ENCODE results near the gene PLSCR4.

DNA sequence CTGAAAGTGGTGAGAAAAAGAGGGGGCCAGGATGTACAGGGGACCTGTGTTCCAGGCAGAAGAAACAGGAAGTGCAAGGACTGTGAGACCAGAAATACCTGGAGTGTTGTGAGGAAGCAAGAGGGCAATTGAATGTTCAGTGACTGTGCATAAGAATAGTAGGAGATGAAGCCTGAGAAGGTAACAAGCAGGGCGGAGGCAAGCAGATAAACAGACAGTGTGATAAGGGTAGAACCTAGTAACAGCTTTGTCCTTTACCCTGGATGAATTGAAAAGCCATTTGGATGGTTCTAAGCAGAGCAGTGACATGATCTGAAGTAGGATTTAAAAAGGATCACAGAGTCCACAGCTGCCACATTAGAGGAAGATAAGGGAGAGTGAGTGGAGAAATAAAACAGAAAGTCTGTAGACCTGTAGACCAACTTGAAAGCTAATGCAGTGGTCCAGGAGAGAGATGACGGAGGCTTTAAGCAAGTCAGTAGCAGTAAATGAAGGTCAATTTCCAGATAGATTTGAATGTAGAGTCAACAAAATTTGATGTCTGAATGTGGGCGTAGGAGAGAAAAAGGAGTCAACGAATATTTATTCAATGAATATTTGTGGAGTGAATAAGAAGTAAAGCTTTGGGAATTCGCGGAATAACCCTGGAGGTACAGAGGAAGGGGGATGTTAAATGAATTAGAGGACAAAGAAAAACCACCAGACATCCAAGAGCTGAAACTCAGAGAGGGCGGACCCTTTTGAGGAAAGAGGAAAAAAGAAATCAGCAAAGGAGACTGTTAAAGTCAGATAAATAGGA, 85.7 kb downstream of the PLSCR4 start:
- TF ChIP-seq, protein P1, sequence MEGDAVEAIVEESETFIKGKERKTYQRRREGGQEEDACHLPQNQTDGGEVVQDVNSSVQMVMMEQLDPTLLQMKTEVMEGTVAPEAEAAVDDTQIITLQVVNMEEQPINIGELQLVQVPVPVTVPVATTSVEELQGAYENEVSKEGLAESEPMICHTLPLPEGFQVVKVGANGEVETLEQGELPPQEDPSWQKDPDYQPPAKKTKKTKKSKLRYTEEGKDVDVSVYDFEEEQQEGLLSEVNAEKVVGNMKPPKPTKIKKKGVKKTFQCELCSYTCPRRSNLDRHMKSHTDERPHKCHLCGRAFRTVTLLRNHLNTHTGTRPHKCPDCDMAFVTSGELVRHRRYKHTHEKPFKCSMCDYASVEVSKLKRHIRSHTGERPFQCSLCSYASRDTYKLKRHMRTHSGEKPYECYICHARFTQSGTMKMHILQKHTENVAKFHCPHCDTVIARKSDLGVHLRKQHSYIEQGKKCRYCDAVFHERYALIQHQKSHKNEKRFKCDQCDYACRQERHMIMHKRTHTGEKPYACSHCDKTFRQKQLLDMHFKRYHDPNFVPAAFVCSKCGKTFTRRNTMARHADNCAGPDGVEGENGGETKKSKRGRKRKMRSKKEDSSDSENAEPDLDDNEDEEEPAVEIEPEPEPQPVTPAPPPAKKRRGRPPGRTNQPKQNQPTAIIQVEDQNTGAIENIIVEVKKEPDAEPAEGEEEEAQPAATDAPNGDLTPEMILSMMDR (IDR thresholded peaks at IDR 0.05): no peak
- no peak for TF ChIP-seq POLR2A (IDR thresholded peaks at IDR 0.05)
- TF ChIP-seq POLR2AphosphoS5 (IDR thresholded peaks at IDR 0.05): no peak

All from suprapubic skin (tissue), 4 donors.